CD4-positive, alpha-beta T cell (primary cell): ENCODE data around the gene HS2ST1. TPM values are rescaled to one million over a fixed set of nuclear protein-coding genes. Genes with fewer than 3 reads are reported as not detected.

Experiments used
- ATAC-seq: fragments of 200-7000 bp; cut with Tn5 transposase; one replicate; pipeline ENCODE4 v1.10.0; 2022; ENCODE audit warnings: mild to moderate bottlenecking; ENCODE audit not compliant: poor library complexity
- CTCF ChIA-PET: fragments of 350-600 bp; sonication (Branson Sonifier 250); formaldehyde crosslinking; loops from one replicate; lab custom pipeline; 2021; ENCODE audit warnings: antibody characterized with exemption, inconsistent platforms; lab: Charles Lee
- POLR2A ChIA-PET: fragments of 350-600 bp; sonication (Branson Sonifier 250); formaldehyde crosslinking; loops from one replicate; lab custom pipeline; 2021; ENCODE audit warnings: antibody characterized with exemption, inconsistent platforms; lab: Charles Lee
- DNase-seq, 14 experiments: peaks; one replicate each; pipeline ENCODE4 v3.0.0-alpha.2; 2013 to 2020; ENCODE audit warnings: mixed read lengths in 2 of 14
- H3K27ac ChIP-seq, 2 donors: one replicate each; pipeline versions ENCODE4 v1.5.1 to v1.7.0; 2013; ENCODE audit warnings: low read length in 2 of 2, low read depth in 1 of 2, mild to moderate bottlenecking in 1 of 2
- H3K27me3 ChIP-seq, 2 experiments: 1 replicate in 1 of 2; 2 replicates in 1 of 2; pipeline versions ENCODE4 v1.6.1 to v1.7.0; 2013; ENCODE audit warnings: low read length in 2 of 2, control low read depth in 1 of 2, mild to moderate bottlenecking in 1 of 2, moderate library complexity in 1 of 2; ENCODE audit not compliant: insufficient read depth in 2 of 2, control insufficient read depth in 1 of 2
- H3K36me3 ChIP-seq: one replicate; pipeline ENCODE4 v1.6.1; 2013; ENCODE audit warnings: low read length, control low read depth; ENCODE audit not compliant: insufficient read depth
- H3K4me1 ChIP-seq: one replicate; pipeline ENCODE4 v1.6.1; 2013; ENCODE audit warnings: low read length, control low read depth; ENCODE audit not compliant: insufficient read depth
- H3K4me3 ChIP-seq: one replicate; pipeline ENCODE4 v1.5.1; 2013; ENCODE audit warnings: mild to moderate bottlenecking, low read length, moderate library complexity
- H3K9me3 ChIP-seq, 2 experiments: 1 replicate in 1 of 2; 2 replicates in 1 of 2; pipeline versions ENCODE4 v1.6.1 to v1.7.0; 2013; ENCODE audit warnings: low read length in 2 of 2, mild to moderate bottlenecking in 2 of 2, control low read depth in 1 of 2, moderate library complexity in 1 of 2; ENCODE audit not compliant: control insufficient read depth in 1 of 2, insufficient read depth in 1 of 2
- H3K27ac Mint-ChIP-seq: one replicate; pipeline ENCODE4 v1.8.0; 2020; ENCODE audit warnings: mixed read lengths
- H3K27me3 Mint-ChIP-seq: one replicate; pipeline ENCODE4 v1.8.0; 2021; ENCODE audit warnings: mixed read lengths
- H3K36me3 Mint-ChIP-seq: one replicate; pipeline ENCODE4 v1.8.0; 2021; ENCODE audit warnings: low read depth, mixed read lengths
- H3K4me1 Mint-ChIP-seq: one replicate; pipeline ENCODE4 v1.8.0; 2021; ENCODE audit warnings: low read depth, mixed read lengths
- H3K4me3 Mint-ChIP-seq: one replicate; pipeline ENCODE4 v1.8.0; 2020; ENCODE audit warnings: mild to moderate bottlenecking, mixed read lengths
- H3K9me3 Mint-ChIP-seq: one replicate; pipeline ENCODE4 v1.8.0; 2020; ENCODE audit warnings: mixed read lengths
- CTCF ChIP-seq: fragments of 200-600 bp; IDR thresholded peaks from one replicate; pipeline ENCODE4 v1.8.0; 2022; ENCODE audit warnings: antibody characterized with exemption, mild to moderate bottlenecking
- intact Hi-C, 2 experiments: fragments of 100-400 bp; cut with DNase I in 1 of 2; cut with micrococcal nuclease in 1 of 2; formaldehyde crosslinking; loops; one replicate each; pipeline versions ENCODE4 v1.15.1 to v1.9.0; 2023 to 2025; cut with DNase I, micrococcal nuclease
- total RNA-seq, 174 experiments: library from RNA in 2 of 174; stranded (reverse) in 2 of 174; gene quantifications; one replicate each; pipeline ENCODE4 v1.2.3 and lab custom pipeline; 2021 to 2026

HS2ST1 gene
- total RNA-seq, 2 experiments from 2014 or later, result 6.7 to 6.9 TPM

GRCh38 chr1:86924324-86924960 lies 10.0 kb downstream of the HS2ST1 start:
- no peak overlapping the region for H3K4me3 Mint-ChIP-seq
- ATAC-seq (no peak), DNase-seq (no peak)
- H3K27ac Mint-ChIP-seq, result no peak overlapping the region
- Histone ChIP-seq H3K4me1 (no peaks in the 10 kb centered on the region), H3K36me3 (no peaks in the 10 kb centered on the region), H3K4me3 (no peak overlapping the region), H3K27ac (no peak overlapping the region), H3K9me3 (peaks cover 14 to 20% of the 10 kb centered on the region in 2 experiments), H3K27me3 (no peaks in the 10 kb centered on the region)
- H3K4me1 Mint-ChIP-seq, result peaks cover 42% of the 10 kb centered on the region
- ChIA-PET POLR2A (no interaction called here), CTCF (no interaction called here)
- intact Hi-C loops, result no loop called here
- H3K9me3 Mint-ChIP-seq, result peaks cover 17% of the 10 kb centered on the region
- H3K36me3 Mint-ChIP-seq, result peaks cover 41% of the 10 kb centered on the region
- no peak for TF ChIP-seq CTCF
- no peaks in the 10 kb centered on the region for H3K27me3 Mint-ChIP-seq

GRCh38 chr1:86925742-86926141 lies 11.3 kb downstream of the HS2ST1 start:
- Mint-ChIP-seq H3K36me3 (peaks cover 30% of the 10 kb centered on the region), H3K4me3 (no peak overlapping the region), H3K4me1 (peaks cover 36% of the 10 kb centered on the region), H3K27ac (no peak overlapping the region), H3K27me3 (no peaks in the 10 kb centered on the region), H3K9me3 (peaks cover 17% of the 10 kb centered on the region)
- DNase-seq (no peak), ATAC-seq (no peak)
- Histone ChIP-seq H3K36me3 (no peaks in the 10 kb centered on the region), H3K27ac (no peak overlapping the region), H3K27me3 (no peaks in the 10 kb centered on the region), H3K4me1 (no peaks in the 10 kb centered on the region), H3K9me3 (peaks cover 14 to 20% of the 10 kb centered on the region in 2 experiments), H3K4me3 (no peak overlapping the region)
- CTCF ChIA-PET, result no interaction called here
- POLR2A ChIA-PET, result no interaction called here
- TF ChIP-seq CTCF, result no peak
- intact Hi-C loops, result no loop called here

- POLR2A ChIA-PET, result interaction anchor here (1.3 kb wide), 1 partner anchor 13 kb away, joined by 8 read pairs; the partner anchor contains the start of genes HS2ST1 and SELENOF
- ATAC-seq (no peak), DNase-seq (no peak)
- intact Hi-C loops, result no loop called here
- Mint-ChIP-seq H3K27me3 (no peaks in the 10 kb centered on the region), H3K9me3 (peaks cover 17% of the 10 kb centered on the region), H3K27ac (no peak overlapping the region), H3K4me1 (peaks cover 43% of the 10 kb centered on the region), H3K4me3 (no peak overlapping the region), H3K36me3 (peaks cover 30% of the 10 kb centered on the region)
- TF ChIP-seq CTCF, result no peak
- peaks cover 14 to 20% of the 10 kb centered on the region in 2 experiments for H3K9me3 ChIP-seq
- H3K27ac ChIP-seq, result no peak overlapping the region
- no peak overlapping the region for H3K4me3 ChIP-seq
- CTCF ChIA-PET, result no interaction called here
- no peaks in the 10 kb centered on the region for H3K4me1 ChIP-seq
- H3K36me3 ChIP-seq, result no peaks in the 10 kb centered on the region
- no peaks in the 10 kb centered on the region for H3K27me3 ChIP-seq
Observed at GRCh38 chr1:86926883-86927282, 12.4 kb downstream of the HS2ST1 start.
